ENCODE results near the gene RAB6B. TPM values are rescaled to one million over a fixed set of nuclear protein-coding genes. Genes with fewer than 3 reads are reported as not detected.

RAB6B gene
- polyA plus RNA-seq, 1 donor from 2014 or later: 57.5 TPM

DNA sequence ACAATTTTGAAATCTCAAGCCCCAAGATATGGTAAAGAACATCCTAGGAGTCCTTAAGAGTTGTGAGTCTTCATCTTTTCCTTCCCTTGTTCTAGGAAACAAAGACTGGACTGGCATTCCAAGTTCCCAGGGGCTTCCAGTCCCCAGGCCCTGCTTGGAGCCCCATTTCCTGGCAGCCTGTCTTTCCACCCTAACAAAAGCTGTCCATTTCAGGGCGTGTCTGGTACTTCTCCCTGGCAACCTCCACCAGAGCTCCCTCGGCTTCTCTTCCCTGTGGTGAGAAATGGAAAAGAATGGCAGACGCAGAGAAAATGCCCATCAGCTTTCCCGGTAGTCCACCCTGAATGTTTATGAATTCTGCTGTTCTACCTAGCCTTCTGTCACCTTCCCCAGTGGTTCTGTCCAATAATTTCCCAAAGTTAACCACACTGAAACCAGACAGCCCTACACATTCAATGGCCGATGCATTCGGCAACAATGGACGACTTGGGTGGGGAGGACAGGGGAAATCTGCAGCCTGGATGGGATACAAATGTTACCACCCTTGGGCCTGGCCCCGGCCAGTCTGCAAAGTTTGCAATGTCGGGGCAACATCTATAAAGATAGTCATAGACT lies 6.8 kb downstream of the RAB6B start:
- Histone ChIP-seq H2AFZ (ENCODE audit: low read depth, low read length) (no peak overlapping the region), H3K27ac (ENCODE audit: low read length) (no peak overlapping the region), H3F3A (ENCODE audit: insufficient read depth, low read length, poor library complexity, severe bottlenecking) (no peaks in the 10 kb centered on the region), H3K9me2 (ENCODE audit: insufficient read depth, low read length) (no peaks in the 10 kb centered on the region), H3K9me3 (ENCODE audit: low read length) (no peaks in the 10 kb centered on the region), H3K4me3 (ENCODE audit: low read length) (no peak overlapping the region), H3K9ac (ENCODE audit: low read length) (no peak overlapping the region), H3K79me2 (replicated peaks; ENCODE audit: insufficient read depth, low read length) (peaks cover 48% of the 10 kb centered on the region), H3K36me3 (ENCODE audit: insufficient read depth, low read length) (no peaks in the 10 kb centered on the region), H4K20me1 (ENCODE audit: insufficient read depth) (no peaks in the 10 kb centered on the region), H3K27me3 (ENCODE audit: insufficient read depth, low read depth, low read length) (no peaks in the 10 kb centered on the region), H3K4me2 (ENCODE audit: low read length) (no peak overlapping the region)
- no peak for TF ChIP-seq TAF1 (IDR thresholded peaks at IDR 0.05; ENCODE audit: low read depth)
- TF ChIP-seq EZH2 (IDR thresholded peaks at IDR 0.05; ENCODE audit: borderline replicate concordance, insufficient read depth, low read length, poor library complexity, severe bottlenecking): no peak
- no peak for TF ChIP-seq POLR2AphosphoS5 (IDR thresholded peaks at IDR 0.05)
- TF ChIP-seq, protein P1, sequence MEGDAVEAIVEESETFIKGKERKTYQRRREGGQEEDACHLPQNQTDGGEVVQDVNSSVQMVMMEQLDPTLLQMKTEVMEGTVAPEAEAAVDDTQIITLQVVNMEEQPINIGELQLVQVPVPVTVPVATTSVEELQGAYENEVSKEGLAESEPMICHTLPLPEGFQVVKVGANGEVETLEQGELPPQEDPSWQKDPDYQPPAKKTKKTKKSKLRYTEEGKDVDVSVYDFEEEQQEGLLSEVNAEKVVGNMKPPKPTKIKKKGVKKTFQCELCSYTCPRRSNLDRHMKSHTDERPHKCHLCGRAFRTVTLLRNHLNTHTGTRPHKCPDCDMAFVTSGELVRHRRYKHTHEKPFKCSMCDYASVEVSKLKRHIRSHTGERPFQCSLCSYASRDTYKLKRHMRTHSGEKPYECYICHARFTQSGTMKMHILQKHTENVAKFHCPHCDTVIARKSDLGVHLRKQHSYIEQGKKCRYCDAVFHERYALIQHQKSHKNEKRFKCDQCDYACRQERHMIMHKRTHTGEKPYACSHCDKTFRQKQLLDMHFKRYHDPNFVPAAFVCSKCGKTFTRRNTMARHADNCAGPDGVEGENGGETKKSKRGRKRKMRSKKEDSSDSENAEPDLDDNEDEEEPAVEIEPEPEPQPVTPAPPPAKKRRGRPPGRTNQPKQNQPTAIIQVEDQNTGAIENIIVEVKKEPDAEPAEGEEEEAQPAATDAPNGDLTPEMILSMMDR (IDR thresholded peaks at IDR 0.05; ENCODE audit: poor library complexity, severe bottlenecking): no peak
- no peak for TF ChIP-seq MXI1 (conservative IDR thresholded peaks at IDR 0.05; ENCODE audit: poor library complexity, severe bottlenecking)

DNA sequence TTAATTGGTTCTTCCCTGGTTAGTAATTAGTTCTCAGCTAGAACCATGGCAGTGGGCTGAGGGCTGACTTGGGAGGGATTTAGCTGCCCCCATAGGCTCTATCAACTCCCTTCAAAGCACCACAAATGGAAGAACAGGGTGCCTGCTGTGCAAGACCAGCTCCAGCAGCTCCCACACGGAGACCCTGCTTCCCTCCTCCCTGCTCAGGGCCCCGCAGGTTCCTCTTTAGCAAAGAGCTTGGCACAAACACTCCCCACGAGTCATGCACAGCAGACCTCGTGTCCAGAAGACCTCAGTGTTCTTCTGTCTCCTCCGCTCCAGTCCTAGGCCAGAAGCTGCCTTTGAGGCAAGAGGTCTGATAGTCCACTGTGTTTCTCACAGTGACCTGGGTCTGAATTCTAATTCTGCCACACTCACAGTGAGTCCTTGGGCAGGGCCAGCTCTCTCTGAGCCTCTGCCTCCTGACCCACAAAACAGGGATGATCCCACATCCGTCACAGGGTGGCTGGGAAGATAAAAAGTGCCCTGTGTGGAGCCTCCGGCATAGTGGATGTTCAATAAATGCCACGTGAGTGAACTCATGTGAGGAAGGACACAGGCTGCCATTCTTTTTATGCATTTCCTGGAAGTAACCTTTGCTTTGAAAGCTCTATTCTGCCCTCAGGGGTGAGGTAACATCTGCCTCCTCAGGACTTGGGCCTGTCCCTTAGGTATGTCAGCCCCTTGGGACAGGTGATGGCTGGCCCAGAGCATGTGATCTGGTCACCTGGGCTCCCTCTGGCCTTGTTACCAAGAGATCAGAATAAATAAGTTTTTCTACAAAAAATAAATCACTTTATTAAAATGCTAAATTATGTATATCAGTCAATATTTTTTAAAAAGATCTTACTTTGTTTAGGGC lies 7.6 kb downstream of the RAB6B start:
- Histone ChIP-seq H3K27ac (ENCODE audit: low read length) (no peak overlapping the region), H3K9me3 (ENCODE audit: low read length) (no peaks in the 10 kb centered on the region), H3K4me2 (ENCODE audit: low read length) (no peak overlapping the region), H3K27me3 (ENCODE audit: insufficient read depth, low read depth, low read length) (no peaks in the 10 kb centered on the region), H3K79me2 (replicated peaks; ENCODE audit: insufficient read depth, low read length) (peaks cover 41% of the 10 kb centered on the region), H3F3A (ENCODE audit: insufficient read depth, low read length, poor library complexity, severe bottlenecking) (no peaks in the 10 kb centered on the region), H4K20me1 (ENCODE audit: insufficient read depth) (no peaks in the 10 kb centered on the region), H2AFZ (ENCODE audit: low read depth, low read length) (no peak overlapping the region), H3K36me3 (ENCODE audit: insufficient read depth, low read length) (no peaks in the 10 kb centered on the region), H3K9me2 (ENCODE audit: insufficient read depth, low read length) (no peaks in the 10 kb centered on the region), H3K4me3 (ENCODE audit: low read length) (peak overlapping the region; percentile 48), H3K9ac (ENCODE audit: low read length) (no peak overlapping the region)
- TF ChIP-seq EZH2 (IDR thresholded peaks at IDR 0.05; ENCODE audit: borderline replicate concordance, insufficient read depth, low read length, poor library complexity, severe bottlenecking) (no peak), EP300 (conservative IDR thresholded peaks at IDR 0.05; ENCODE audit: poor library complexity, severe bottlenecking) (no peak), TAF1 (IDR thresholded peaks at IDR 0.05; ENCODE audit: low read depth) (no peak), SMC3 (conservative IDR thresholded peaks at IDR 0.05; ENCODE audit: poor library complexity) (no peak), POLR2AphosphoS5 (IDR thresholded peaks at IDR 0.05) (no peak), MXI1 (conservative IDR thresholded peaks at IDR 0.05; ENCODE audit: poor library complexity, severe bottlenecking) (no peak), RAD21 (conservative IDR thresholded peaks at IDR 0.05) (no peak)
- TF ChIP-seq, protein P1 (IDR thresholded peaks at IDR 0.05; ENCODE audit: poor library complexity, severe bottlenecking): no peak
- TF ChIP-seq, protein P2, sequence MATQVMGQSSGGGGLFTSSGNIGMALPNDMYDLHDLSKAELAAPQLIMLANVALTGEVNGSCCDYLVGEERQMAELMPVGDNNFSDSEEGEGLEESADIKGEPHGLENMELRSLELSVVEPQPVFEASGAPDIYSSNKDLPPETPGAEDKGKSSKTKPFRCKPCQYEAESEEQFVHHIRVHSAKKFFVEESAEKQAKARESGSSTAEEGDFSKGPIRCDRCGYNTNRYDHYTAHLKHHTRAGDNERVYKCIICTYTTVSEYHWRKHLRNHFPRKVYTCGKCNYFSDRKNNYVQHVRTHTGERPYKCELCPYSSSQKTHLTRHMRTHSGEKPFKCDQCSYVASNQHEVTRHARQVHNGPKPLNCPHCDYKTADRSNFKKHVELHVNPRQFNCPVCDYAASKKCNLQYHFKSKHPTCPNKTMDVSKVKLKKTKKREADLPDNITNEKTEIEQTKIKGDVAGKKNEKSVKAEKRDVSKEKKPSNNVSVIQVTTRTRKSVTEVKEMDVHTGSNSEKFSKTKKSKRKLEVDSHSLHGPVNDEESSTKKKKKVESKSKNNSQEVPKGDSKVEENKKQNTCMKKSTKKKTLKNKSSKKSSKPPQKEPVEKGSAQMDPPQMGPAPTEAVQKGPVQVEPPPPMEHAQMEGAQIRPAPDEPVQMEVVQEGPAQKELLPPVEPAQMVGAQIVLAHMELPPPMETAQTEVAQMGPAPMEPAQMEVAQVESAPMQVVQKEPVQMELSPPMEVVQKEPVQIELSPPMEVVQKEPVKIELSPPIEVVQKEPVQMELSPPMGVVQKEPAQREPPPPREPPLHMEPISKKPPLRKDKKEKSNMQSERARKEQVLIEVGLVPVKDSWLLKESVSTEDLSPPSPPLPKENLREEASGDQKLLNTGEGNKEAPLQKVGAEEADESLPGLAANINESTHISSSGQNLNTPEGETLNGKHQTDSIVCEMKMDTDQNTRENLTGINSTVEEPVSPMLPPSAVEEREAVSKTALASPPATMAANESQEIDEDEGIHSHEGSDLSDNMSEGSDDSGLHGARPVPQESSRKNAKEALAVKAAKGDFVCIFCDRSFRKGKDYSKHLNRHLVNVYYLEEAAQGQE (IDR thresholded peaks at IDR 0.05; ENCODE audit: borderline replicate concordance): no peak
